ENCODE results near the gene PLOD1.

PLOD1 gene

DNA sequence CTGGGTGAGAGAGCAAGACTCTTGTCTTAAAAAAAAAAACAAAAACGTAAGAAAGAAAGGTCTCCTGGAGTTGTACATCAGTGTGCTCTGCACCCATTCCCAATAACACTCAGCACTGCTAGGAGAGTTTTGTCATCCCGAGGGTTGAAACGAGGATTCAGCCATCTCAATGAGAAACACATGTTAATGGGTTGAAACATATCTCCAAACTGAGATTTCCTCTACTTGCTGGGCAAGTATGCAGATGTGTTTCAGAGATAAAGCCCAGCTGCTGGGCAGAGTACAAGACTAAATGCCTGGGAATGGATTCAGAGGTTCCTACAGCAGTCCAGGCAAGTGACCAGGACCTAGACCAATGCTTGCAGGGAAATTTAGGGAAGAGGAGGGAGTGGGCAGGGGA, 43.1 kb downstream of the PLOD1 start:
- peak; percentile 10 for ATAC-seq
- TF ChIP-seq TCF4 (CRISPR knock-in tag; IDR thresholded peaks at IDR 0.05; ENCODE audit: borderline replicate concordance) (peak; percentile 85), CSDC2 (CRISPR knock-in tag; IDR thresholded peaks at IDR 0.05) (no peak)

DNA sequence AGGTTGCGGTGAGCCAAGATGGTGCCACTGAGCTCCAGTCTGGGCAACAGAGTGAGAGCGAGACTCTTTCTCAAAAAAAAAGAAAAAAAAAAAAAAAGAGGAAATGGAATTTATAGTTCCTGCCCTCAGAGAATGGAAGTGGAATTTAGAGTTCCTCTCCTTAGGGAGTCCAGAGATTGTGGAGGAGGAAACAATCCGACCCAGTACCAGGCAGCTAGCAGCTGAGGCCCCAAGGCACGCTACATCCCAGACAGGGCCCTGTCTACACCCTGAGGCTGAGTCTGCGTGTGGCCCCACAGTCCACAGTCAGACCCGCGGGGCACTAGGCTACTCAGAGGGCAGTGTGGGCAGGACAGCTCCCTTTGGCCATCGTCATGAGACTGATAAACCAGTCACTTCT, 43.8 kb downstream of the PLOD1 start:
- ATAC-seq, result no peak
- TF ChIP-seq TCF4 (CRISPR knock-in tag; IDR thresholded peaks at IDR 0.05; ENCODE audit: borderline replicate concordance), result no peak
- TF ChIP-seq, protein P1, sequence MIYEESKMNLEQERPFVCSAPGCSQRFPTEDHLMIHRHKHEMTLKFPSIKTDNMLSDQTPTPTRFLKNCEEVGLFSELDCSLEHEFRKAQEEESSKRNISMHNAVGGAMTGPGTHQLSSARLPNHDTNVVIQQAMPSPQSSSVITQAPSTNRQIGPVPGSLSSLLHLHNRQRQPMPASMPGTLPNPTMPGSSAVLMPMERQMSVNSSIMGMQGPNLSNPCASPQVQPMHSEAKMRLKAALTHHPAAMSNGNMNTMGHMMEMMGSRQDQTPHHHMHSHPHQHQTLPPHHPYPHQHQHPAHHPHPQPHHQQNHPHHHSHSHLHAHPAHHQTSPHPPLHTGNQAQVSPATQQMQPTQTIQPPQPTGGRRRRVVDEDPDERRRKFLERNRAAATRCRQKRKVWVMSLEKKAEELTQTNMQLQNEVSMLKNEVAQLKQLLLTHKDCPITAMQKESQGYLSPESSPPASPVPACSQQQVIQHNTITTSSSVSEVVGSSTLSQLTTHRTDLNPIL (CRISPR knock-in tag; IDR thresholded peaks at IDR 0.05; ENCODE audit: low read depth), result no peak
- no peak for TF ChIP-seq ISL1 (CRISPR knock-in tag; IDR thresholded peaks at IDR 0.05)
- TF ChIP-seq SNAI2 (CRISPR knock-in tag; IDR thresholded peaks at IDR 0.05), result no peak
- TF ChIP-seq OSR1 (CRISPR knock-in tag; IDR thresholded peaks at IDR 0.05), result no peak
- TF ChIP-seq BACH2 (CRISPR knock-in tag; IDR thresholded peaks at IDR 0.05; ENCODE audit: borderline replicate concordance), result no peak

DNA sequence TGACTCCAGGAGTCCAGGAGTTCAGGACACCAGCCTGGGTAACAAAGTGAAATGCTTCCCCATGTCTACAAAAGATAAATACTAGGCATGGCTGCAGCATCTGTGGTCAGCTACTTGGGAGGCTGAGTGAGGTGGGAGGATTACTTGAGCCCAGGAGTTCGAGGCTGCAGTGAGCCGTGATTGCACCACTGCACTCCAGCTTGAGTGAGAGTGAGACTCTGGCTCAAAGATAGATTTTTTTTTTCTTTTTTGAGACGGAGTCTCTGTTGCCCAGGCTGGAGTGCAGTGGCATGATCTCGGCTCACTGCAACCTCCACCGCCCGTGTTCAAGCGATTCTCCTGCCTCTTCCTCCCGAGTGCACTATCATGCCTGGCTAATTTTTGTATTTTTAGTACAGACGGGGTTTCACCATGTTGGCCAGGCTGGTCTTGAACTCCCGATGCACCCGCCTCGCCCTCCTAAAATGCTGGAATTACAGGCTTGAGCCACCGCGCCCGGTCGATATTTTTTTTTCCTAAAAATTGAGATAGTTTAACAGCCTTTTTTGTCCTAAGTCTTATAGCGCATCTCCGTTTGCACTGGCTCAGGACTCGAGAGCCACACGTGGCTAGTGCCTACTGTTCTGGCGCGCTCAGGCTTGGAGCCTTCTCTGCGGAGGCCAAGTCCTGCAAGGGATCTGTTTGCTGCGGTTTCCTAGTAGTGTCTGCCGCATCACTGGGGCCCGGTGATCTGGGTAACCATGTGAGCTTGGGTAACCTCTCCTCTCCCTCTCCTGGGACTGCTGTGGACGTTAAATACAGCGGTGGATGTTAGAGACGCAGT, 44.7 kb downstream of the PLOD1 start:
- peak; percentile 2 for ATAC-seq
- TF ChIP-seq, protein P2, sequence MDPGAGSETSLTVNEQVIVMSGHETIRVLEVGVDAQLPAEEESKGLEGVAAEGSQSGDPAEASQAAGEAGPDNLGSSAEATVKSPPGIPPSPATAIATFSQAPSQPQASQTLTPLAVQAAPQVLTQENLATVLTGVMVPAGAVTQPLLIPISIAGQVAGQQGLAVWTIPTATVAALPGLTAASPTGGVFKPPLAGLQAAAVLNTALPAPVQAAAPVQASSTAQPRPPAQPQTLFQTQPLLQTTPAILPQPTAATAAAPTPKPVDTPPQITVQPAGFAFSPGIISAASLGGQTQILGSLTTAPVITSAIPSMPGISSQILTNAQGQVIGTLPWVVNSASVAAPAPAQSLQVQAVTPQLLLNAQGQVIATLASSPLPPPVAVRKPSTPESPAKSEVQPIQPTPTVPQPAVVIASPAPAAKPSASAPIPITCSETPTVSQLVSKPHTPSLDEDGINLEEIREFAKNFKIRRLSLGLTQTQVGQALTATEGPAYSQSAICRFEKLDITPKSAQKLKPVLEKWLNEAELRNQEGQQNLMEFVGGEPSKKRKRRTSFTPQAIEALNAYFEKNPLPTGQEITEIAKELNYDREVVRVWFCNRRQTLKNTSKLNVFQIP (CRISPR knock-in tag; IDR thresholded peaks at IDR 0.05; ENCODE audit: borderline replicate concordance, low read depth), result no peak
- TF ChIP-seq, protein P3, sequence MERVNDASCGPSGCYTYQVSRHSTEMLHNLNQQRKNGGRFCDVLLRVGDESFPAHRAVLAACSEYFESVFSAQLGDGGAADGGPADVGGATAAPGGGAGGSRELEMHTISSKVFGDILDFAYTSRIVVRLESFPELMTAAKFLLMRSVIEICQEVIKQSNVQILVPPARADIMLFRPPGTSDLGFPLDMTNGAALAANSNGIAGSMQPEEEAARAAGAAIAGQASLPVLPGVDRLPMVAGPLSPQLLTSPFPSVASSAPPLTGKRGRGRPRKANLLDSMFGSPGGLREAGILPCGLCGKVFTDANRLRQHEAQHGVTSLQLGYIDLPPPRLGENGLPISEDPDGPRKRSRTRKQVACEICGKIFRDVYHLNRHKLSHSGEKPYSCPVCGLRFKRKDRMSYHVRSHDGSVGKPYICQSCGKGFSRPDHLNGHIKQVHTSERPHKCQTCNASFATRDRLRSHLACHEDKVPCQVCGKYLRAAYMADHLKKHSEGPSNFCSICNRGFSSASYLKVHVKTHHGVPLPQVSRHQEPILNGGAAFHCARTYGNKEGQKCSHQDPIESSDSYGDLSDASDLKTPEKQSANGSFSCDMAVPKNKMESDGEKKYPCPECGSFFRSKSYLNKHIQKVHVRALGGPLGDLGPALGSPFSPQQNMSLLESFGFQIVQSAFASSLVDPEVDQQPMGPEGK (CRISPR knock-in tag; IDR thresholded peaks at IDR 0.05; ENCODE audit: borderline replicate concordance), result no peak
- no peak for TF ChIP-seq ARNTL (CRISPR knock-in tag; IDR thresholded peaks at IDR 0.05; ENCODE audit: borderline replicate concordance, low read depth)
- TF ChIP-seq, protein P4, sequence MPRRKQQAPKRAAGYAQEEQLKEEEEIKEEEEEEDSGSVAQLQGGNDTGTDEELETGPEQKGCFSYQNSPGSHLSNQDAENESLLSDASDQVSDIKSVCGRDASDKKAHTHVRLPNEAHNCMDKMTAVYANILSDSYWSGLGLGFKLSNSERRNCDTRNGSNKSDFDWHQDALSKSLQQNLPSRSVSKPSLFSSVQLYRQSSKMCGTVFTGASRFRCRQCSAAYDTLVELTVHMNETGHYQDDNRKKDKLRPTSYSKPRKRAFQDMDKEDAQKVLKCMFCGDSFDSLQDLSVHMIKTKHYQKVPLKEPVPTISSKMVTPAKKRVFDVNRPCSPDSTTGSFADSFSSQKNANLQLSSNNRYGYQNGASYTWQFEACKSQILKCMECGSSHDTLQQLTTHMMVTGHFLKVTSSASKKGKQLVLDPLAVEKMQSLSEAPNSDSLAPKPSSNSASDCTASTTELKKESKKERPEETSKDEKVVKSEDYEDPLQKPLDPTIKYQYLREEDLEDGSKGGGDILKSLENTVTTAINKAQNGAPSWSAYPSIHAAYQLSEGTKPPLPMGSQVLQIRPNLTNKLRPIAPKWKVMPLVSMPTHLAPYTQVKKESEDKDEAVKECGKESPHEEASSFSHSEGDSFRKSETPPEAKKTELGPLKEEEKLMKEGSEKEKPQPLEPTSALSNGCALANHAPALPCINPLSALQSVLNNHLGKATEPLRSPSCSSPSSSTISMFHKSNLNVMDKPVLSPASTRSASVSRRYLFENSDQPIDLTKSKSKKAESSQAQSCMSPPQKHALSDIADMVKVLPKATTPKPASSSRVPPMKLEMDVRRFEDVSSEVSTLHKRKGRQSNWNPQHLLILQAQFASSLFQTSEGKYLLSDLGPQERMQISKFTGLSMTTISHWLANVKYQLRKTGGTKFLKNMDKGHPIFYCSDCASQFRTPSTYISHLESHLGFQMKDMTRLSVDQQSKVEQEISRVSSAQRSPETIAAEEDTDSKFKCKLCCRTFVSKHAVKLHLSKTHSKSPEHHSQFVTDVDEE (CRISPR knock-in tag; IDR thresholded peaks at IDR 0.05), result no peak
- TF ChIP-seq, protein P1 (CRISPR knock-in tag; IDR thresholded peaks at IDR 0.05; ENCODE audit: low read depth), result no peak
- TF ChIP-seq CSDC2 (CRISPR knock-in tag; IDR thresholded peaks at IDR 0.05), result no peak
- no peak for TF ChIP-seq ZNF565 (CRISPR knock-in tag; conservative IDR thresholded peaks at IDR 0.05; ENCODE audit: low read depth)
- TF ChIP-seq PPARA (CRISPR knock-in tag; IDR thresholded peaks at IDR 0.05; ENCODE audit: borderline replicate concordance), result no peak

DNA sequence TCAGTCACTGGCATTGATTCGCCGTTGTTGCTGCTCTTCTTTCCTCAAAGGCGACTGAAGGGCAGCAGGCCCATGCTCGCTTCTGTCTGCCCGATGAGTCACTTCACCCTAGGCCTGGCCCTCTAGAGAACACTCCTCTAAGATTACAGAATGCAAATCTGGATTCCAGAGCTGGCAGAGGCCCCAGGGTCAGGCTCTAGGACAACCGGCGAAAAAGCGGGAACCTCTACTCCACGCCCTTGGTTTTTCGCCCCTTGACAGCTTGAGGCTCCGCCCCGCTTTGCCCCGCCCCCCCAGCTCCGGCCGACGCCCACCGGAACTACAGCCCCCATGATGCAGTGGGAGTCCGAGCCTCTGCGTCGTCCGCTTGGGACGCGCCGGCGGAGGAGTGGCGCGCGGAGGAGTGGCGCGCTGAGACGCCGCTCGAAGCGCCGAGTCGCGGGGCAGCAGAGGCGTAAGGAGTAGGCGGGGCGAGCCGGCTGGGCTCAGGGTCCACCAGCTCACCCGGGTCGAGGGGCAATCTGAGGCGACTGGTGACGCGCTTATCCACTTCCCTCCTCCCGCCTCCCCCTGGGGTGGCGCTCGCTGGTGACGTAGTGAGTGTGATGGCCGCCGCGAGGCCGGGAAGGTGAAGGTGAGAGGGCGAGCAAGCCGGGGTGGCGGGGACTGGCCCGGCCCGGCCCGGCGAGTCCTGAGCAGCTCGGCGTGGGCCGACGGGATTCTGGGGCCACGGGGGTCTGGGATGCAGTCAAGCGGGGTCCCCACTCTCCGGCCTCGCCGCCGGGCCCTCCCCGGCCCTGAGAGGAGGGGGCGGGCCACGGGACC, 45.5 kb downstream of the PLOD1 start, which contains the start of gene MFN2:
Gene MFN2, plus strand, starts transcription at position 594 of the 825 bp plus-strand sequence. CDS start 8,725 bp downstream, outside the sequence.
- ATAC-seq, result peak; percentile 94
- TF ChIP-seq, protein P2 (CRISPR knock-in tag; IDR thresholded peaks at IDR 0.05; ENCODE audit: borderline replicate concordance, low read depth), result no peak
- no peak for TF ChIP-seq ARNTL (CRISPR knock-in tag; IDR thresholded peaks at IDR 0.05; ENCODE audit: borderline replicate concordance, low read depth)
- no peak for TF ChIP-seq ZNF565 (CRISPR knock-in tag; conservative IDR thresholded peaks at IDR 0.05; ENCODE audit: low read depth)

All from SK-N-SH treated with all-trans-retinoic acid at 6 μM for 48 hours (cell line).